Fibroblast of the conjunctiva (primary cell): ENCODE measurements around the gene VPS13A.
A peak's percentile ranks its signal among the peaks of the same experiment; 100 is the strongest.
"Not testable (repeated sequence)": the region's sequence is repeated elsewhere in the genome, so short reads cannot be mapped to it uniquely, and the experiment has no call there.

Experiments used
- DNase-seq: peaks from one replicate; pipeline ENCODE4 v3.0.0-alpha.2; 2010; ENCODE audit warnings: low read depth

VPS13A gene

GRCh38 chr9:77188242-77188641 lies 10.9 kb downstream of the VPS13A start:
- no peak for DNase-seq

- no peak for DNase-seq
Measured at GRCh38 chr9:77194423-77194822, 17.1 kb downstream of the VPS13A start.

GRCh38 chr9:77210116-77210515 lies 32.8 kb downstream of the VPS13A start:
- no peak for DNase-seq

GRCh38 chr9:77211561-77211960 lies 34.2 kb downstream of the VPS13A start:
- DNase-seq, result no peak

GRCh38 chr9:77212801-77213200 lies 35.5 kb downstream of the VPS13A start:
- DNase-seq, result no peak

- no peak for DNase-seq
Measured at GRCh38 chr9:77215874-77216273, 38.5 kb downstream of the VPS13A start.

- DNase-seq, result peak; percentile 34
Measured at GRCh38 chr9:77218612-77219011, 41.3 kb downstream of the VPS13A start.

- no peak for DNase-seq
Measured at GRCh38 chr9:77221431-77221830, 44.1 kb downstream of the VPS13A start.

- peak; percentile 39 for DNase-seq
Measured at GRCh38 chr9:77224746-77225312, 47.5 kb downstream of the VPS13A start.

- DNase-seq, result no peak
Measured at GRCh38 chr9:77236693-77237092, 59.4 kb downstream of the VPS13A start.

GRCh38 chr9:77237896-77238295 lies 60.6 kb downstream of the VPS13A start:
- no peak for DNase-seq

- no peak for DNase-seq
Measured at GRCh38 chr9:77251050-77251449, 73.7 kb downstream of the VPS13A start.

- no peak for DNase-seq
Measured at GRCh38 chr9:77257275-77257674, 79.9 kb downstream of the VPS13A start.

- DNase-seq, result no peak
Measured at GRCh38 chr9:77261605-77262004, 84.3 kb downstream of the VPS13A start.

GRCh38 chr9:77267762-77268161 lies 90.4 kb downstream of the VPS13A start:
- DNase-seq, result not testable (repeated sequence)

- no peak for DNase-seq
Measured at GRCh38 chr9:77271023-77271690, 93.8 kb downstream of the VPS13A start.

- DNase-seq, result no peak
Measured at GRCh38 chr9:77276799-77277198, 99.5 kb downstream of the VPS13A start.

GRCh38 chr9:77277719-77278118 lies 100.4 kb downstream of the VPS13A start:
- no peak for DNase-seq

- no peak for DNase-seq
Measured at GRCh38 chr9:77283991-77284390, 106.7 kb downstream of the VPS13A start.

- no peak for DNase-seq
Measured at GRCh38 chr9:77284616-77285015, 107.3 kb downstream of the VPS13A start.

- DNase-seq, result no peak
Measured at GRCh38 chr9:77290373-77290772, 113.0 kb downstream of the VPS13A start.

- peak; percentile 6 for DNase-seq
Measured at GRCh38 chr9:77291714-77292113, 114.4 kb downstream of the VPS13A start.

- DNase-seq, result no peak
Measured at GRCh38 chr9:77293949-77294348, 116.6 kb downstream of the VPS13A start.

- no peak for DNase-seq
Measured at GRCh38 chr9:77304543-77304942, 127.2 kb downstream of the VPS13A start.
